Fibroblast of the conjunctiva (primary cell): ENCODE measurements around the gene AGXT2.

Experiments used
- DNase-seq: peaks from one replicate; pipeline ENCODE4 v3.0.0-alpha.2; 2010; ENCODE audit warnings: low read depth

AGXT2 gene, protein sequence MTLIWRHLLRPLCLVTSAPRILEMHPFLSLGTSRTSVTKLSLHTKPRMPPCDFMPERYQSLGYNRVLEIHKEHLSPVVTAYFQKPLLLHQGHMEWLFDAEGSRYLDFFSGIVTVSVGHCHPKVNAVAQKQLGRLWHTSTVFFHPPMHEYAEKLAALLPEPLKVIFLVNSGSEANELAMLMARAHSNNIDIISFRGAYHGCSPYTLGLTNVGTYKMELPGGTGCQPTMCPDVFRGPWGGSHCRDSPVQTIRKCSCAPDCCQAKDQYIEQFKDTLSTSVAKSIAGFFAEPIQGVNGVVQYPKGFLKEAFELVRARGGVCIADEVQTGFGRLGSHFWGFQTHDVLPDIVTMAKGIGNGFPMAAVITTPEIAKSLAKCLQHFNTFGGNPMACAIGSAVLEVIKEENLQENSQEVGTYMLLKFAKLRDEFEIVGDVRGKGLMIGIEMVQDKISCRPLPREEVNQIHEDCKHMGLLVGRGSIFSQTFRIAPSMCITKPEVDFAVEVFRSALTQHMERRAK

DNA sequence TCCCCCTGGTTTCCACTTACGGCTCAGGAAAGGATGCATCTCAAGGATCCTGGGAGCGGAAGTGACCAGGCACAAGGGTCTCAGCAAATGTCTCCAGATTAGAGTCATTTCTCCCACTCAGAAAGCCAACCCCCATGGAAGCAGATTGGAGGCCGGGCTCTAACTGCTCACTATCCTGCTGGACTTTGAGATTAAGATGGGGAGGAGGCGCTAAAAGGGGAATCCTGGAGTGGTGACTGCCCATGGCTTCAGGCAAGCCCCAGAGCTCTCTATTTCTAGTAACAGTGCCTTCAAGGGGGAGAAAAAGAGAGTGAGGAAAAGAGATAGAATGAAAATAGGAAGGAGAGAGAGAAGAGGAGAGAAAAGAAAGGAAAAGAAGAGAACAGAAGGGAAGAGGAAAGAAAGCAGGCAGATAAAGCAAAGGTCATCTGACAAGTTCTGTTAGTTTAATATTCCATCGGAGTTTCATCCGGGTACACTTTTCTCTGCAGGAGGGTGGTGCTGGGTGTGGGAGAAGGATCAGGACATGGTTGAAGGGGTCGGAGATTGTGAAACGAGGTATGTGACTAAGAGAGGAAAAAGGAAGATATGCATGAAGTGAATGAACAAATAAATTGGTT, at the start of gene AGXT2:
TSS of gene AGXT2 (minus strand) at position 165 of the 620 bp plus-strand sequence. CDS start at position 108, 57 bp downstream.
- DNase-seq: no peak

DNA sequence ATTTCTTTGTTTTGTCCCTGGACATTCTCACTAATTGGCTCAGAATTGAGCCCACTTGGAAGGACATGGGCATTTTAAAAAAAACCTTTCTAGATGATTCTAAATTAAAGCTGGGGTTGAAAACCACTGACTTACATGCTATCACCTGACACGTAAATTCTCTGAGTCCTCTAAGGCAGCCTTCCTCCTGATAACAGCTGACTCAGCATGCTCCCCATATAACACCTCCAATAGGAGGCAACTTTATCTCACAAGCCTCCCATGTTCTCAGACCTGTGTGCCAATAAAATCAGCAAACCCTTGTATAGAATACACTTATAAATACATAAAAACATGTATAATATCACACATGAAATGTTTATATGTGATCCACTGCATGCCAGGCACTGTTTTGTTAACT, 49.2 kb upstream of the AGXT2 start:
- no peak for DNase-seq

DNA sequence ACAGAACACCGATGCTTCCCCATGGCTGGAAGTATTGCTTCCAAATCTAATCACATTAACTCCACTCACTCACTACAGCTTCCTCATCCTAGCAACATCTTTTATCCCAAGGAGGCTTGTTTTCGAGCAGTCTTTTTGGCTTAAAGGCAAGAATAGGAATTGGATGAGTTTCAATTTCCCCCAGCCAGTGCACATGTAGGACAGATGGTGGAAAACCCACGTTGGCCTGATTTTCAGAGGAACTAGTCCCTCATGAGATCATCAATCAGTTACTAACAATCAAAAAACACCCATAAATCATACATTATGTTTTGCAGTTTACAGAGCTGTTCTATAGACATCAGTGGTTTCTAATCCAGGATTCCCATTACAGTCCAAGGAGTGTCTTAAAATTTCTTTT, 48.5 kb upstream of the AGXT2 start:
- DNase-seq: peak; percentile 12

DNA sequence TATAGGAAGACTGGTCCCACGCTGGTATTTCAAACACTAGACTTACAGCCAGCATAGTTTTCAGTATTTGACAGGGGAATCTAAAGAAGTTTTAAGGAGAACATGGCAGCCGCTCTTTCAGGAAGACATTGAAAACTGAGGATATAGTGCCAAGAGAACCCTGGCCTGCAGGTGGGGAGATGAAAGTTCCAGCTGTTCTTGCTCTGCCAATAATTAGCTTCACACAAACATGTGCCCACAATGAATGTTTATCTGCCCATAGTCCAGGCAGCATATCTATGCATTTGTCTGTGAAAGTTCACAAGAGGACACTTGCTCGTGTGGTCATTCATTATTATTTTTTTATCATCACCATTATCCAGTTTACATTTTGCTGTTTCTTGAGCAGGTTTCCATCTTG, 47.6 kb upstream of the AGXT2 start:
- no peak for DNase-seq

DNA sequence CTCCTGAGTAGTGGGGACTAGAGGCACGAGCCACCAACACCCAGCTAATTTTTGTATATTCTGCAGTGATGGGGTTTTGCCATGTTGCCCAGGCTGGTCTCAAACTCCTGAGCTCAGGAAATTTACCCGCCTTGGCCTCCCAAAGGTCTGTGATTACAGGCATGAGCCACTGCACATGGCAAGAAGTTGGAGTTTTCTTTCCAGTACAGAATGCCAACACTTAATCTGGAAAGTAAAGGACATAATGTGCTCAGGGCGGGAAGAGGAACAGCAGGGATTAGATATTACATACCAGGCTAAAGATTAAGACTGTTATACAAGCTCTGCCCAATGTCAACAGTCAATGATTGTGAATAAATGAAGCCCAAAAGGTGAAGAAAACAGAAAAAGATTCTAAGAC, 47.2 kb upstream of the AGXT2 start:
- no peak for DNase-seq

DNA sequence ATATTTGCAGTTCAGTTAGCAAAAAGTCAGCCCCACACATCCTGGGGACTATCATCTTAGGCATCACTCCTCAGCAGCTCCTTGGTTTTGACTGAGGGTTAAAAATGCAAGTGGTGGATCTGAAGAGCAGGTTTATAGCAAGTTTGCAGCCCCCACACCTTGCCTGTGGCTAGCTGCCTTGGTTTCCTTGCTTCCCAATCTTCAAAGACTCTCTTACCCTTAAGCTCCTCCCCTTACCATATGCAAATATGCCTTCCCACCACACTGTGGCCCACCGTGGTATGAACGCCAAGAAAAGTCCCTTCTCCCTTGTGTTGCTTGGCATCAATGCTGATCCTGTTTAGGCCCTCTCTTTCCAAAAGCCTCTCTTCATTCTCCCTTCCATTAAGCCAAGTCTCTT, 45.0 kb upstream of the AGXT2 start:
- no peak for DNase-seq

DNA sequence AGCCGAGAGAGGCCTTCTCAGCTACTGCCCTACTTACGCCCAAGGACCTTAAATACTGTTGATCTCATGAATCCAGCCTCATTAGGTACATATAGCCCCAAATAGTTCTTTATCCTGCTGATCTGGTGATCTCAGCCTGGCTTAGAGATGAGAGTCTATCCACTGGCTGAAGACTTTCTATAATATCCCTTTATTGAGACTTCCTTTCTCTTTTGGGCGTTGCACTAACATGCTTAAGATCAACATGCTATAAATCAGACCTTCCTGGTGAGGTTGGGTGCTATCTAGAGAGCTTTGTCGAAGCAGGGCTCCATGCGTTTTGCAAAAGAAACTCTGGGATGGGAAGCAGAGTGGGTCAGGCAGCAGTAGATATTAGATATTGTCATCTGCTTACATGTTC, 44.0 kb upstream of the AGXT2 start:
- DNase-seq: no peak

DNA sequence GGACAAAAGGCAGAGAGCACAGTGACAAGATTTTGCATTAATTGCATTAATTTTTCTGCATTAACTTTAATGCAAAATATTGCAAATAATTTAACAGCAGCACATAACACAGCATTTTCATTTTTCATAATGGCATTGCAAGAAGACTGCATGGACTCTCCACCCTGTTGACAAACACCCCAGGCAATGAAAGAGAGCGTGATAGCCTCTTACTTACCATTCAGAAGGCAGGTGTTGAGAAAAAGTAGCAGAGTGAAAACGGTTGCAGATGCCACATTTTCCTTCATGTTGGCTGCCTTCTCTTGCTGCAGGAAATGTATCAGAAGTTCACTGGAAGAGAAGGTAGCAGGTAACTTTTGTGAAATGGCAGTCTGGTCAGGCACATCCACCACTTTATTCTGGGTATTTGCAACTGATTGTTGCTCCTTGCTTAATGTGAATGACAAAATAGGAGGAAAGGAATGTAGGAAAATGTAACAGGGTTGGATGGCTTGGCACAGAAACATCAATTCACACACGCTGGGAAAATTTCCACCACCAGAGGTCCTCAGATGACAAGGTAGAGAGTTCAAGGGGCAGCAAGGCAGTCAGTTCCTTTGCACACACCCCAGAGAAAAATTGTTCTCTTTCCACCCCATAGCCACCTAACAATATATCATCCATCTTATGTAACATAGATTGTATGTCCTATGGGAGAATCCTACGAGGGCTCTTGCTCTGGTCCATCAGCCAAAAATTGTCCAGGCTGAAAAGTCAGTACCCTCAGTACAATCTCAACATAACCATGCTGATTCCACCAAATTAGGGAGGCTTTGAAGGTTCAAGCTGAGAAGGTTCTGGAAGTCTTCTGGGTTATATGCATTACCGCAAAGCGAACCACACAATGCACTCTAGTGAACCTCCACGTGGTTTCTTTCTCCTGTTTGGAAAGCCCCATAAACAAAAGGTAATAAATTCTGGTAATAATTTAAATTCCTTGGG, 41.9 kb upstream of the AGXT2 start:
- peak; percentile 49 for DNase-seq

DNA sequence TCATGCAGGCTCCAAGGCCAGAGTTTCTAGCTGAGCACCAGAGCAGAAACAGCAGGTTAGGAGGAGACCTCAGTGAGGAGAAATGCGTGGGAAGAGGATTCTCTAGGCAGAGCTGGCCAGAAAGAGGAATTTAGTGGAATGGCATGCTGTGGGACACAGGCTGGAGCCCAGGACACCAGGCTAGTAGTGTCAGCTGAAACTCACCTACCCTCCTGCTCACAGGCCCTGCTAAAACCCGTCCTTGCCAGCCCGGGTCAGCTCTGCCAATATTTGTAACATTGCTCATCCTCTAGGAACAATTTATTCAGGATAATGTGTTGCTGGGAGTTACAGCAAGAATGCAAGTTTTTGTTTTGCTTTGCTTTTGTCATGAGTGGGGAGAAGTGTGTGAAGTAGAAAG, 40.2 kb upstream of the AGXT2 start:
- no peak for DNase-seq

DNA sequence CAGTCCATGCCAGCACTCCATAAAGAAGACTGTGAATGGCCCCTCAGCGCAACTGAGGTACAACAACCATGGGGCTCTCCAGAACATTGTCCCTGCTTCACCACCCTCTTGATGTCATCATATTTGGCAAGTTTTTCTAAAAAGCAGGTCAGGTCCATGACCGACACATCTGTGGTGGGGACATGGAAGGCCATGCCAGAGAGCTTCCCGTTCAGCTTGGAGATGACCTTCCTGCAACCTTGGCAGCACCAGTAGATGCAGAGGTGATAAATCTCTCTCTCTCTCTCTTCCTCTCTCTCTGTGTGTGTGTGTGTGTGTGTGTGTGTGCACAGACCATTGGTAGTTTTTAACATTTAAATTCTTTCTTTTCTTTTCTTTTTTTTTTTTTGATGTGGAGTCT, 35.4 kb upstream of the AGXT2 start:
- no peak for DNase-seq

DNA sequence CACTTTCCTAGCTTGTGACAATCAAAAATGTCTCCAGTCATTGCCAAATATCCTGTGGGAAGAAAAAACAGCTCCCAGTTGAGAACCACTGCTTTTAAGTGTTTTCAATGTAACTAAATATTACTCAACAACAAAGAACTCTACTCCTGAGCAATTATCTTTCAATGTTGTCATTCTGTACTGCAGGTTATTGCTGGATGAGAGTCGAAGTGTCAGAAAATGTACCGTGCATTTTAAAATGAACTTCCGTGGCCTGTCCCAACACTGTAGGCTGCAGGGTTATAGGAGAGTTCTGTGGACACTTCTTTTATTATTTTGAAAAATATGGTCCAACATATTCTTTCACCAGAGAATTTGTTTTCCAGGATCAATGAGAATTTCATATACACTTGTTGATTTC, 34.8 kb upstream of the AGXT2 start:
- DNase-seq: no peak

DNA sequence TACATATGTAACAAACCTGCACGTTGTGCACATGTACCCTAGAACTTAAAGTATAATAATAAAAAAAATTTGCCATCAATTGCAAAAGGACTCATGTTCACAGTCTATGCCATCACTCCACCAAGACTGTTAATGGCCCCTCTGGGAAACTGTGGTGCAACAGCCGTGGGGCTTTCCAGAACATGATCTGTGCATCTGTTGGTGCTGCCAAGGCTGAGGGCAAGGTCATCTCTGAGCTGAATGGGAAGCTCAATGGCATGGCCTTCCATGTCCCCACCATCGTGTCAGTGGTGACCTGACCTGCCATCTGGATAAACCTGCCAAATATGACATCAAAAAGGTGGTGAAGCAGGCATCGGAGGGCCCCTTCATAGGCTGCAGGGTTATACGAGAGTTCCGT, 33.4 kb upstream of the AGXT2 start:
- DNase-seq: no peak

DNA sequence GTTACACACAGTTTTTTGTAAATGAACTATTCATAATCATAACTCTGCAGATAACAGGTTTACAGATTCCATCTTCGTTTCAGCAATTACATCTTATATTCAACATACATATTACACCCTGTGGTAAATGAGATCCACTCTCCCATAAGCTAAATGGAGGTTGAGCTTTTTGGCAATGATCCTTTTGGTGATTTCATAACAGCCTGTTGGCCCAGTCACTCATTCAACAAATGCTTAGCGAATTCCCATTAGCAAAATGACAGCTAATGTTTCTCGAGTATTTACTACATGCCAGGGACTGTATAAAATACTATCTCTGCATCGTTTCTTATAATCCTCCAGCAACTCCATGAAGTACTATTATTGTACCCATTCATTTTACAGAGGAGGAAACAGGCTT, 25.4 kb upstream of the AGXT2 start:
- DNase-seq: no peak

DNA sequence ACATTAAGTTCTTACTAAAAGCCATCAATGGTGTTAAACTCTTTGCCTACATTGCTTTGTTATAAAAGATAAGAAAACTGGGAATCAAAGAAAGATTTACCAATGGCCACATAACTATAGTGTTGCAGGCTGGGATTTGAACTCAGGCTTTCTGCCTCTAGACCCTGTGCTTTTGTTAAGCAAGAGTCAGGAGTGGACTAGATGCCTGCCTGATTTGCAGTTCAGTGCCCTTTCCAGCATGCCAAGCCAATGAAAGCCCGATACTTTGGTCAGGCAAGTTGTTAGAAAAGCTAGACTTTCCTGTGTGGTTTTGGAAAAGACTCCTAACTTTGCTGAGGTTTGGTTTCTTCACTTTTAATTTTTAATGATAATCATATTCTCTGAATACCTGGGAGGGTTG, 21.4 kb upstream of the AGXT2 start:
- DNase-seq: no peak

DNA sequence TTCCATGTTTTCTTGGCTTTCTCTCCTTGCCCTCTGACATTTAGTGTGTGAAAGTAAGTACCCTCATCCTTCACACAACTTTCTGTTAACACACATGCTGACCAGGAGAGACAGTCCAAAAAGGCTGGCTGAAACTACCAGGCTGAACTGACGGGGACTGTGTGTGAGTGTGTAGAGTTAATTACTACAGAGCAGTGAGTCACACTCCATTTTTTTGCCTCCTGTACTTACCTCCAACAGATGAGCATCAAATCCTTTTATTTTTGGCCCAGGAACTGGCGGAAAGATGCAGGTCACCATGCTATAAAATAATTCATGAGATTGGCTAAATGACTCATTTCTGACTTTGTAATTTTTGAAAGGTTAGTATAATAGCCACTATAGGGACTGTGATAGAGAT, 20.2 kb upstream of the AGXT2 start:
- no peak for DNase-seq

DNA sequence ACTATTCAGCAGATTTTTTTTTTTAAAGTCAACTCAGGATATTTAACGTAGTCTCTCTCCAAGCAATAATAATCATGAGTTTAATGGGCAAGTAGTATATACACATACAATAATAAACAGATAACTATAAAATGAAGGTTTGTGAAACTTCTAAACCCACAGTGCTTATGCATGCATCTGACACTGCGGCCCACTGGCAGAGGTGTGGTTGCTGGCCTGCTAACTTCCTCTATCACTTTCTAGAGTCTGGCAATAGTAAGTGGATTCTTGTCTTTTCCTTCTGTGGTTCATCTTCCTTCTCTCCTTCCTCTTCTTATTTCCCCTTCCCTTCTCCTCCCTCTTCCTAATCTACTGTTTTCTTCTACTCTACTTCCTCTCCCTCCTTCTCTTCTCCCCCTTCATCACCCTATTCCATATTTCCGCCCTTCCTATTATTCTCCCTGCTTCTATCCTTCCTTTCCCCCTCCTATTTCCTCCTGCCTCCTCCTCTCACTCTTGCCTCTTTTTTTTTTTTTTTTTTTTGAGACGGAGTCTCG, 18.6 kb upstream of the AGXT2 start:
- DNase-seq: no peak

DNA sequence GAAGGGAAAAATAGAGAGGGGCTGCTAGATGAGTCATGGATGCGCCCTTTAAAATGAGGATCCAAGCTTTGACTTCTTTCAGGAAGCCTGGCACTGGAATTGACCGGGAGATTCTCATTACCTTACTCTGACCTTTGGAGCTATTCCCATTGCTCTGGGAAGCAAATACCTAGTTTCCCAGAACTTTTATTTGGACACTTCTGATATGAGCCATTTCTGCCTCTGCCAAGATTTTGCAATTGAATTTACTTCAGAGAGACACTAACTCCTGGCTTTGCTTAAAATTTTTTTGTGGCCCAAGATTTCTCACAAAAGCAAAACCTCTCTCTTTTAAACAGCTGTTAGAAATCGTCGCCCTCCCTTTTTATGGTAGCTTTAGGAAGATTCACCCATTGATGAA, 15.7 kb upstream of the AGXT2 start:
- no peak for DNase-seq

DNA sequence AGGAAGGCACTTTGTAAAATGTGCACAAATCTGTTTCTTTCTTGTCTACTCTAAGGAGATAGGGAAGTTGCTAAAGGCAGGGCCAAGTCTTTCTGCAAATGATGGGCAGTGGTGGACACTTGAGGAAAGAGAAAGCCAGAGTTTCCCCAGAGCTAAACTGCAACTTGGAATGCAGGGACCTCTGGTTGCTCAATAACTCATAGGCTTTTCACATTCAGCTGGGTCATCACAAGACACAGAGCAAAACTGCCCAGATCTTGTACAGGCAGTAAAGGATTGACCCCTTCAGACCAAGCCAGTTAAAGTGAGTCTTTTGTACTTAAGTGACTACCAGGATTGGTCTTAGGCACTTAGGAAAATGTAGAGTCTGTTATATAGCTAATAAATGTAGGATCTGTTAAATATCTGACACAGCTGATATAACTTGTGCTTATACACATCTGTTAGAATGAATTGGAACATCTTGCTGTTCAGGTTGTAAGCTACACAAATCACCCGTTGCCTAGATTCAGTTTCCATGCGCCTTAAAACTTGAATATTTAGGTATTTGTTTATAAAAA, 13.5 kb upstream of the AGXT2 start:
- DNase-seq: no peak

DNA sequence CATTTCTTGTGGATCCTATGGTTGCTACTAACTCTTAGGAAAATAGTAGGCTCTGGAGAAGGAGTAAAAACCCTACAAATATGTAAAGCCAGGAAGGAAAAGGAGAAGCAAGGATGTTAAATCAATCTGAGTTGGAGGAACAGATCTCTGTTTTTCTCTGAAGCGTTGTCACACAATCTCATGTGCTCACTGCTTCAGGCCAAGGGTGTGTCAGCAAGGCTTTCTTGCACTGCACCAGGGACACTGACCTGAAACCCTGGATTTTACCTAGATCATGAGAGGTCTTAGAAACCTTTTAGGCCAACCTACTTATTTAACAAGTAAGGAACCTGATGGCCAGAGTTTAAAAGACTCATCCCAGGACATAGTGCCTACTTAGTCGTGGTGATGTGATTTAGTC, 12.5 kb upstream of the AGXT2 start:
- no peak for DNase-seq

DNA sequence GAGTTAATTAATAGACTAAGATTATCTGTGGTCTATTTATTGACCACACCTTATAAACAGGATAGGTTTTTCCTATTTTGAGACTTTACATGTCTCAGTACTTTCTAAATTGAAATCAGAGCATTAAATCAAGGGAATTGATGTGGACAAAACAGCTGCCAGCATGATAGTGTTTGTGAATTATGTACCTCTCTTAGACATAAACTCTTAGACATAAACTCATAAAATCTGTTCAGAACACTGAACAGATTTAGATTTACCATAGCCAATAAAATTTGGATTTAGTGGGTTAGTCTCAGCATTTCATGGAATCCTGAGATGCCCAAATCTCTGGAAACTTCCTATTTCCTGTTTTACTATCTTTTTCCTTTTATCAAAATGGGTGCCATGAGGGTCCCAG, 11.5 kb upstream of the AGXT2 start:
- DNase-seq: no peak

DNA sequence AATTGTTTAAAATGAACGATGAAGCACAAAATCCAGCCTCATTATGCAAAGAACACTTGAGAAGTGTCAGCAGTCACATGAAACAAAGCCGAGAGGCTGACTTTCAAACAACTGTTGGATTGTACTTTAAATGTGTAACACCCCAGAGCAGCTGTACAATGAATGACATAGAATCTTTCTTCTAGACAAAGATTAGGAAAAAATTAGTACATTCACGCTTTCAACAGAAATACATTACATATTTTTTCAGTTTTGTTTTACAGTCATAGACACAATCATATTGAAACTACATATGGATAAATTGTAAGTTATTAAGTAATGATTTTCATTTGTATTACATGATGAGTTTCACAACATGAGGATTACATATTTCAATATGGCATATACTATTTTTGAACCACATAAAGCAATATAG, 10.6 kb upstream of the AGXT2 start:
- DNase-seq: no peak

DNA sequence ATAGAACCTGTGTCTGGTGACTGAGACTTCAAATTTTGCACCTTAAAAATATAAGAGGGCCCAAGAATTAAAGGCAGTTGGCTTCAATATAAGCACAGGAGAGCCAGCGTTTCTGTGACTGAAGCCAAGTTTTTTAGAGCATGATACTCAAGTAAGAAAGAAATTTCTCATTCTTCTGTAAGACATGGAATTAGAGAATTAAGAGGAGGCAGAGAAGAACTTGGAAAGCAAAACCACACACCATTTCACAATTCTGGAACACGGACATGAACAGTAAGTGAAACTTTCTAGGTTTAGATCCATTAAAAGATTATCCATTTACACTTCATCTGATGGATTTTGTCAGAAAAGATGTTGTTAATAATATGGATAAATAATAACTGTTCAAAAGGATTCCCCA, 8.9 kb upstream of the AGXT2 start:
- no peak for DNase-seq
